PFSK-1 (cell line): Measurements from ENCODE around the gene MDM1.

ENCODE experiments used
- POLR2AphosphoS5 ChIP-seq: IDR thresholded peaks from 2 replicates; pipeline ENCODE4 v1.6.1; 2012; ENCODE audit warnings: low read depth, mild to moderate bottlenecking, control low read depth, low read length, moderate library complexity
- SIN3A ChIP-seq: IDR thresholded peaks from 2 replicates; pipeline ENCODE4 v1.6.1; 2012; ENCODE audit warnings: mild to moderate bottlenecking, low read length, moderate library complexity, borderline replicate concordance; ENCODE audit not compliant: insufficient read depth

- TF ChIP-seq POLR2AphosphoS5 = no peak
- TF ChIP-seq SIN3A = no peak
Measured at GRCh38 chr12:68344126-68344525, 12.0 kb upstream of the MDM1 start.
